Cerebellar nuclear complex (tissue), 1 donor: ENCODE measurements around the gene CAMK2D.

Source experiments
- DNase-seq, 2 experiments: peaks; one replicate each; lab custom pipeline; 2025; lab: John Stamatoyannopoulos, UW

CAMK2D gene

GRCh38 chr4:113472864-113473263 is 288.7 kb downstream of the CAMK2D start:
- no peak for DNase-seq

- DNase-seq, result no peak
These were observed 290.2 kb downstream of the CAMK2D start for GRCh38 chr4:113471146-113471860.

DNA sequence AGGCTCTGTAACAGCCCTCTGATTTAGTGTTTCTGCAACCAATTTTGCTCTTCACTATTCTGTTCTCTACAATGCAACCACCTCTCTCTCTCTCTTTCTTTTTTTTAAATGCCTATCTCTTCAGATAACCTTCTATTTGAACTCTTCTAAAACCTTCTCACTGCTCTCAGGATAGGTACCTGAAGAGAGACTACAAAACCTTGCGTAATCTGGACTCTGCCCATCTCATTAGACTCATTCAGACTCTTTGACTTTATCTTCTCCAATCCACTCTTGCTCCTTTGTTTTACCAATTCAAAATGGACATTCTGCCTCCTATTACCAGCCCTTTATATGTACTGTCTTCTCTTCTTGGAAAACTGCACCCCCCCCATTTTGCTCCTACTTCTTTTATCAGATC is 291.6 kb downstream of the CAMK2D start:
- no peak for DNase-seq

DNA sequence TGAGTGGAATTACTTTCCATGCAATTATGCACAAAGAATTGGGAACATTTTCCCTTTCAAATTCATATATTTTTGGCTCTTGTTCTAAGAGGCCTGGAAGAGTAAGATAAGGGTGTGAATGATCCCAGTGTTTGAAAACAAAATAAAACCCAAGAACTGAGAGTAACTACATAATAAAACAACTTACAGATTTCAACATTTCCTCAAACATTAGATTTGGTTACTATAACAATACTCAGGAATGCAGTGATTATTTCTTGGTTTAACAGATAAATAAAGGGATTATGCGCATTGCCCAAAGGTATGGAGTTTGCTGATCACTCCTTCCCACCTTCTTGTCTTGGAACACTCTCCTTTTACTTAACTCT is 292.5 kb downstream of the CAMK2D start:
- no peak for DNase-seq

- DNase-seq, result no peak
These were observed 293.1 kb downstream of the CAMK2D start for GRCh38 chr4:113468165-113469022.

GRCh38 chr4:113467581-113467980 is 294.0 kb downstream of the CAMK2D start:
- DNase-seq, result peak in 1 of 2 experiments; percentile 29

- DNase-seq, result no peak
These were observed 299.3 kb downstream of the CAMK2D start for GRCh38 chr4:113462286-113462685.

DNA sequence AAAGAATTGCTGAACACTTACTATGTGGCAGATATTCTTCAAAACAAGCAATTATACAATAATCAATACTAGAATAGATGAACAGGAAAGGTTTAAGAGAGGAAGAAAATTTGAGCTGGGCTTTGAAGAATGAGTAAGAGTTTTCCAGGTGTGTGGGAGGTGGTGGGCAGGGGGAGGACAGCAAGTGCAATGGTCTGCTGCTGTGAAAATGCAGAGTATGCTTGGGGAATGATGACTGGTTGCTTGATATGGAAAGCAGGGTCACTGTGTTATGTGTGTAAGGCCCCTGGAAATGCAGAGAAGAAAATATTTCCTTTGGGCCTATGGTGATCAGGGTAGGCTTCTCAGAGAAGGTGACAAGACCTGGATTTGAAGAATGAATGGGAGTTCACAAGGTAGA is 300.3 kb downstream of the CAMK2D start:
- DNase-seq, result no peak

DNA sequence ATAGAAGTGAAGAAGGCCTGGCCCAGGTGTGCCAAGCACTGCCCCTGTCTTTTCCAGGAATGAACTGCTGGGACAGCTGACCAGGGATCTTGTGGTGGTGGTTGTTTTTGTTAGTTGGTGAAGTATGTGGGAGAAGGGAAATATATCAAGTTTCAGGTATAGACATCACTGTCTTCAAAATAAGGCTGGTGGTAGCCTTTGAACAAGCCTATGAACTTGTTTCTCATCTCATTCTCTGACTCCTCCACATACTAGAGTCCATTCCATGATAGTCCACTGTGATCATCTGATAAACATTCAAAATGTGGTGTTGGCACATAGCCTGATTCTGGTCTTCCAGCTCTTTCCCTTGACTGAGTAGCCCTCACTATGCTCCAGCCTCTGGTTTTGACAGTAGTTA is 303.7 kb downstream of the CAMK2D start:
- DNase-seq, result no peak

- no peak for DNase-seq
These were observed 304.4 kb downstream of the CAMK2D start for GRCh38 chr4:113457121-113457520.

DNA sequence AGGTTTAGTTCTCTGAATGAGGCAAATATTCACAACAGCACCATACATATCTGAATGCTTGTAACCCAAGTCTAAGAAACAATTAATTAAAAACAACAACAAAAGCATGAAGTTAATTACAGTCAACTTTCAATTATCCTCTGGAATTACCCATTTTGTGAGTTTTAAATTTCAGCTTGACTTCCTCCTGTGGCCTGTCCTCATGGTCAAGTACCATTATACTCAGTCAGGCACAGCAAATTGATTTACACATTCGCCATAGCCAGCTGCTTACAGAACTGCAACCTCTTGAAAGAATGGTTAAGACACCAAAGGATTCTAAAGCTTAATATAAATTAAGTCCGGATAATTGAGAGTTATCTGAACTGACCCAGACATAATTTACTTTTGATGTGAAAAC is 306.5 kb downstream of the CAMK2D start:
- no peak for DNase-seq

- DNase-seq, result no peak
These were observed 308.5 kb downstream of the CAMK2D start for GRCh38 chr4:113452868-113453620.

DNA sequence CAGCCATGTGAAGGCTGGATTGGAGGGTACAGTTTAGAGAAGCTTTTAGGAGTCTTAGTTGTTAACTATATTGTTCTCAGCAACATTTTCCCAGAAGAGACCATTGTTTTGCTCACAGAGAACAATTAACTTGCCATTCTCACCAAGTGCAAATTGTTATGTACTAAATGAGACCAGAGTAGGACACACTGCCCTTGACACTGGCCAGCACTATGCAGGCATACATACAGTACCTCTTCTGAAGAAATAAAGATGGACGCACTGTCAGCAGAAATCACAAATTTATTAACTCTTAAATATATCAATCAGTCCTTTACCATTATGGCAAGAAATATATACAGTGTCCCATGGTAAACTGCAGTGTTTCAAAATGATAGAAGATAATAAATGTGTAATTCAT is 309.4 kb downstream of the CAMK2D start:
- DNase-seq, result no peak

GRCh38 chr4:113450295-113451080 is 311.1 kb downstream of the CAMK2D start:
- DNase-seq, result no peak

DNA sequence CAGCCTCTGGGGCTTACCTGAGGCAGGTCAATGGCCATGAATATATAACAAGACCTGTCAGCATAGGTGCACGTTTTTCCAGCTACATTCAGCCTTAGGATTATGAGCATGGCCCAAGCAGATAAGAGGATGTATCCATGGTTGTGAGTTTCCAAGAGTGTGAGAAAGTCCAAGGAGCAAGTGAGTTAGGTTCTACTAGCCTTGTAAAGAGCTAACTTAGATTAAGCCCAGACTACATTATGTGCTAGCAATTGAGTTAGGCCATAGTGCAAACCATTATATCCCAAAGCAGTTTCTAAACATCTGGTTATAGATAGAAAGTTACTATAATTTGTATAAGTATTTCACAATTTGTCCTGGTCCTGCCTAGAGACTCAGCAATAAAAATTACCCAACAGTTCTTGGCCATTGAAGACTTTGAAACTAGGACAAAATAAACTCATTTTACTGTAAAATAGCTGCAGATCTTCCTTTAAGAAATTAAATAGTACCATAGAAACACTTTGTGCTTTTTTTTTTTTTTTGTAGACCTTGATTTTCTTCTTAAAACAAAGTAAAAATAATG is 312.0 kb downstream of the CAMK2D start:
- DNase-seq, result no peak

- no peak for DNase-seq
These were observed 313.8 kb downstream of the CAMK2D start for GRCh38 chr4:113447769-113448168.

GRCh38 chr4:113447061-113447460 is 314.5 kb downstream of the CAMK2D start:
- no peak for DNase-seq

DNA sequence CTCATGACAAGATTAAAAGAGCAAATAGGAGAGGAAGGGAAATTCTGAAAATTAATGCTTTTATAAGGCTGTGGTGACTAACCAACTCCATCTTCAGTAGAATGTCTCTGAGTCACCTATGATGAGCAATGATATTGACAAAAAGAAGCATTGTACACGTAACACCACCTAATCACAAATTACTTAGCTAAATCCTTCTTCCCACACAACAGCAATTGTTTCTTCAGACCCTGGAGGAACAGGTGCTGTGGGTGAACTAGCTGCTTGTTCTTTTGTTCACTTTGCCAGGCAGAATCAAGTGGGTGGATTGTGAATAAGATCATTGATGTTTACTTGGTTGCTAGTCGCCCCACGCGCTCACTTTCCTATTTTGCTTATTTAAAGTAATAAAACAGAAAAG is 315.5 kb downstream of the CAMK2D start:
- DNase-seq, result no peak

DNA sequence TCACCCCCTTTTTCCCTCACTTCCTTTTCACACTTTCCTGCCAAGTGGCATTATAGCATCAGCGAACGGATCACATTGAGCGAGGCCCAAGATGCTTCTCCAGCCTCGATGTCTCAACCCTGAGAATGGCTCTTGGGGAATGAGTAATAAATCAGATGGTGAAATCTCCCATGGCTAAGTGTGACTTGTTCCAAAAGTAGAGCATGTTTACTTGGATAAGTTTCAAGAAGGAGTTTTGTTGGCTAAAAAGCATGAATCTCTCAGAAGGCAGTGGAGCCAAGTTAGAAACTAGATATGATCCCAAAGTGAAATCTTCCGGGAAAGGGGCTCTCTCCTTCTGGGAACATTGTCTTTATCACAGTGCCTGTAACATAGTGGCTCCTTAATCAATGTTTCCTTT is 316.3 kb downstream of the CAMK2D start:
- DNase-seq, result no peak

- DNase-seq, result no peak
These were observed 317.2 kb downstream of the CAMK2D start for GRCh38 chr4:113444386-113444785.

DNA sequence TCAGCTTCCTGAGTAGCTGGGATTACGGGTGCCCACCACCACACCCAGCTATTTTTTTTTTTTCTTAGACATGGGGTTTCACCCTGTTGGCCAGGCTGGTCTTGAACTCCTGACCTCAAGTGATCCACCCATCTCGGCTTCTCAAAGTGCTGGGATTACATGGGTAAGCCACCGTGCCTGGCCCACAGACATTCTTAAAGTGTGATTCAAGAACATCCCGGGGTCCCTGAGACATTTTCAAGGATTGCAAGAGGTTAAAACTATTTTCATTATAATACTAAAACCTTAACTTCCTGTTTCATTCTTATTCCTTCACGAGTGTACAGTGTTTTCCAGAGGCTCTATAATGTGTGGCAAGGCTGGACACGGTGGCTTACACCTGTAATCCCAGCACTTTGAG is 318.7 kb downstream of the CAMK2D start:
- no peak for DNase-seq

GRCh38 chr4:113440371-113440770 is 321.2 kb downstream of the CAMK2D start:
- no peak for DNase-seq
